HG03045 (cell line): ENCODE results near the gene PRDM16.

Experiments used
- ATAC-seq: cut with Tn5 transposase; IDR thresholded peaks from one replicate; pipeline ENCODE4 v1.9.1; 2021; ENCODE audit warnings: mild to moderate bottlenecking, moderate library complexity; ENCODE audit not compliant: unreplicated experiment

Gene PRDM16

GRCh38 chr1:3120994-3121393 is 52.0 kb downstream of the PRDM16 start:
- no peak for ATAC-seq

DNA sequence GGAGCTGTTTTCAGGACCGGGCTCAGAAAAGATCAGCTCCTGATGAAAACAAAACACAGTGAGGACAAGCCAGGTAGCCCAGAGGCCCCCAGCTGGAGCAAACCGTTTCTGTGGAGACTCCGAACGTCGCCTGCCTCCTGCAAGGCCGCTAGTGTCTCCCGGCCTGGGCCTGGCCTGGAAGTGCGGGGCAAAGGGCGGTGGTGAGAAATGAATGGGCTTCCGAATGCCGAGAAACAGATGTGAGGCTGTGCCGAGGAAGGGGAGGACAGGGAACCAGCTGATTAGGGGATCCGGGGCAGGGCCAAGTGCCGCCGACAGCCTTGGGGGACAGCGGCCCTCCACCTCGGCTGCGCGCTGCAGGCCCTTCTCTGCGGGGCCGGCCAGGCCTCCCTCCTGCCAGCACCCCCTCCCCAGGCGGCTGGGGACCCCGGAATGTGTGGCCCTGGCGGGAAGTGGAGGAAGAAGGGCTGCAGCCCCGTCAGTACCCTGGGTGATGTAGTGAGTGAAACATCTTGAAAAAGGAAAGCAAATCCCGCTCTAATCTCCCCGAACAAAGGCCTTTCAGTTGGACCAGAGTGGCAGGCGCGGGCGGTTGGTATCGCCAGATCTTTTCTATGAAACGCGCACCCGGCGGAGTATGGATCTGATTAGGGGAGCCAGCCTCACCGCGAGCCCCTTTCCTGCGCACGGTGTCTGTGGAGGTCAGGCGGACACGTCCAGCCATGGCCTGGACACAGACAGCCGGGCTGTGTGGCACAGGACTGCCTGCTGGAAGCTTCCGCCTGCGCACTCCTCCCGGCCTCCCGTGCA is 52.6 kb downstream of the PRDM16 start:
- ATAC-seq, result no peak

GRCh38 chr1:3122311-3122710 is 53.3 kb downstream of the PRDM16 start:
- no peak for ATAC-seq

- ATAC-seq, result no peak
These were observed 55.2 kb downstream of the PRDM16 start for GRCh38 chr1:3124246-3124645.

GRCh38 chr1:3125078-3125477 is 56.1 kb downstream of the PRDM16 start:
- no peak for ATAC-seq

DNA sequence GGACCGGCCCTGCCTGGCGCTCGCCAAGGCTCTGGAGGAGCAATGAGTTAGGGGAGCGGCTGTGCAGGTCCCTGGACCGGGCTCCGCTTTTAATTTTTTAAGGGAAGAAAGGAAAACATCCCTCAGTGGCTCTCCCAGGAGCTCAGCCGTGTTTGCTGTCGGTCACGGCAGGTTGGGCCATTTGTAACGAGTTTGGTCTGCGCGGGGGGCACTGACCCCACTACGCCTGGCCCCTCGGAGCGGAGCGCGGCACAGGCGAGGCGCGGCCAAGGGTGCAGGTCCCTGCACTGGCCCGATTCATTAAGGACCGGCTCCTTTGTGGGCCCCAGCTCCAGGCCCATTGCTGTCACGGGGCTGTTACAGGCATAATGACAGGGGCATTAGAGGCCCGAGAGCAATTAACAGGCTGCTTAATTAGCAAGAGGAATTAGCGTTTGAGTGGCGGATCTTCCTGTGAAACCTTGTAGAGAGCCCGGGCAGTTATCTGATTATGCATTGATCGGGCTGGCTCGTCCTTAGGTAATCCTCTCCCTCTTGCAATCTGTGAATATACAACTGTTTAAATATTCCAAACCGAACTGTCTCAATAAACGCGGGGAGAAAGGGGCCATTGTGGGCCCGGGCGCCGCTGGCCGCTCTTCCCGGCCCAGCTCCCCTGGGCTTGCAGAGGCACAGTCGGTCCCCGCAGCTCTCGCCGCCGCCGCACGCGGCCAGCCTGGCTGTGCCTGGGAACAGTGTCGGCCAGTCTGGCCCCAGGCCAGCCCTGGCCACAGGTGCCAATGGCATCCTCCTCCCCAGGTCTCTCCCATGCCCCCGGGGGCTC is 56.8 kb downstream of the PRDM16 start:
- ATAC-seq, result no peak

DNA sequence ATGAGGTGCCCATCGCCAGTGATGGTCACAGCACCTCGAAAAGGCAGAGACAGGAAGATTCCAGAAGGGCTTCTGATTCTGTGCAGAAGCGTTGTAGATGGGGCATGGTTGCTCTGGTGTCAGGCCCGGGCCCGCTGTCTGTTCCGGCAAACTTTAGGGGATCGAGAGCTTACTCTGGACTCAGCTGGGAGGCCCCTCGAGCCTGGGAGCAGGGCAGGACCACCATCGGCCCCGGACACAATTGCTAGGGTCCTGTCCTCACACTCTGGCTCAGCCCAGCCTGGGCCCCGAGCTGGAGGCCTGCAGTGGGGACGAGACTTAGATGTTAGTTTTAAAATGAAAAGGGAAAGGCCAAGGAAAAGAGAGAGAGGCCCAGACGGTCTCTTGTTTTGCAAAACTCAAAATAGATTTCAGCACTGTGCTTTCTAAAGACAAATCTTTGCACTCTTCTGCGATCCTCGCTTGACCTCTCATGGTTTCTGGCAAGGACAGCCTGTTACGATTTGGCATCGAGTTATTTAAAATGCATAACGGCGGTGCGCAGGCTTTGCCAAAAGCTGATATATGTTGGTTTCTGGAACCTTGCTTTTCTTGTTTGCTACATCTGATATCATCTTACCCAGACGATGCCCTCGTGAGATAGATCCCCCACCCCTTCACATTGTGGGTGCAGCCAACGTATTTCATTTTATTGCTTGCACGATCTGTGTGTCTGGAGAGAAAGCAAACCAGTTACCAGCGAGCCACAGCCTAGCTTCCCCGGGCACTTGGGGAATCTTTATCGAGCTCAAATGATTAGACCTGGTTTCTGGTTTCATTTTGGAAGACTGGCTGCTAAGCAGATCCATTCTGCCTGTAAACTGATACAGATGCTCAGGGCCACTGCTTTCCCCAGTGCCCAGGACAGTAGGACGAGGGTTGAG is 58.0 kb downstream of the PRDM16 start:
- ATAC-seq, result no peak

DNA sequence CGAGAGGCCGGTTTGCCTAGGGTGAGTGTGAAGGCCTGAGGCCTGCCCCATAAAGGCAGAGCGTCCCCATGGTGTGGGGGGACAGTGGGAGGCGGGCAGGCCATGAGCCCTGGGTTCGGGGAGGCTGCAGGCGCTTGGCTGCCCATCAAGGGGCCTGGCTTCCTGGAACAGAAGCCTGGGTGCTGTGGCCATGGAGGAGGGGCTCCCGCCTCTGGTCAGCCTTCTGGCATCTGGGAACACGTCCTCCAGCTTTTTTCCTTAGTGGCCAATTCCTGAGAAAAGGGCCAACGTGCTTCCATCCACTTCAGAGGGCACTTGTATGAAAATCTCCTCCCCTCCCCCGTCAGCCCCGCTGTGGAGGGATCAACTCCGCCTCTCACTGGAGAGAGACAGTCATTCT is 58.7 kb downstream of the PRDM16 start:
- ATAC-seq, result no peak

DNA sequence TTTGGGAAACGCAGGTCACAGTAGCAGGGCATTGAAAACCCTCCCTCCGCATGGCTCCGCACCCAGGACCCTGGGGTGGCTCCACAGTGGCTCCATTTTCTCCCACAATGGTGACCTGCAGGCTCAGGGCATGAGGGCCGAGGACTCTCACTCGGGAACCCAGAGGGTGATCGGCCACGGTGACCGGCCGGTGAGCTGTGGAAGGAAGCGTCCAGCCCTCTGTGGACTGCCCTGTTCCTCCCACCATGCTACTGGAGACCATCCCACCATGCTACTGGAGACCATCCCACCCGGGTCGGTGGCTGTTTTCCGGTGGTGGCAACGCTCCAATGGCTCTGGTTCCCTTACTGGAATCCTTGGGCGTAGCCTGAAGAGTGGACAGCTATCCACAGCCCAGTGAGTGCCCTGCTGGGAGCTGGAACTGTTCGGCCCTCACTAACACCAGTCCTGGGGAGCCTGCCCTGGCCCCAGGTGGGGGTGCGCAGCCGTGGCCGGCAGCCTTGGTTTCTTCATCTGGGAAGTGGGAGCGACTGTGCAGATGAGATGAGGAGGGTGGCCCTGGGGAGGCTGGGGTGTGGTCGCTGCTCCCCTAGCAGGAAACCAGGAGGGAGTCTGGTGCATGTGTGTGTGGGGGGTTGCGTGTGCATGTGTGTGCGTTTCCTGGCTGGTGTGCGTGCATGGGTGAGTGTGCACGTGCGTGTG is 59.6 kb downstream of the PRDM16 start:
- ATAC-seq, result no peak

GRCh38 chr1:3129133-3129490 is 60.1 kb downstream of the PRDM16 start:
- ATAC-seq, result no peak

DNA sequence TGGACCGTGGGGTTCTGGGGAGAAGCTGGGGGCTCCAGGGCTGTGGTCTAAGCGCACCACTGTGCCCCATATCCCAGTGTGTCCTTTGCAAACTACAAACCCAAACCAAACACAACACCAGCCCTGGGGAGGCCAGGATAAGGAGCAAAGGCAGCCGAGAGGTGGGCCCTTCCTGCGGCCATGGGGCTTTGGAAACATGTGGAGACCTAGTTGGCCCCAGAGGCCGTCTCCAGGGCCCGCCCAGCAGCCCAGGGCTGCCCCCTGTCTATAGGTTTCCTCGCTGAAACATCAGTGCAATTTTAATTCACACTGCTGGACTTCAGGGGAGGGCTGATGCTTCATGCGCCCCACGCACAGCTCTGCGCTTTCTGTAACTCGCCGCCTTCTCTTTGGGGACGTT is 61.3 kb downstream of the PRDM16 start:
- no peak for ATAC-seq

GRCh38 chr1:3132660-3133059 is 63.7 kb downstream of the PRDM16 start:
- no peak for ATAC-seq

DNA sequence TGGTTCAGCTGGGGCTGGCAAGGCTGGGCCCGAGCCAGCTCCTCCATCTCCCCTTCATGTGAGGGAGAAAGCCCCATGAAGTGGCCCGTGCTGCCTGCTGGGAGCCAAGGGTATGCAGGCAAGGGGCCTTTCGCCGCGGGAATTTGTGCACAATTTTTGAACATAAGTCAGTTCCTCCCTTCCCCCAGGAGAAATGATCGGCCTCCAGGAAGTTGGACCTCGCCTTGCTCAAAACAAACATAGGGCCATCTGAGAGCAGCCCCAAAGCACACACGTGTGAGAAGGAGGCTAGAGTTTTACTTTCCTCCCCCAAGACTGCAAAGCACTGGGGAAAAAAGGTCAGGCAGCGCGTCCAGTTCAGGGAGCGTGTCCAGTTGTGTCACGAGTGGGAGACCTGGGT is 64.7 kb downstream of the PRDM16 start:
- ATAC-seq, result no peak

DNA sequence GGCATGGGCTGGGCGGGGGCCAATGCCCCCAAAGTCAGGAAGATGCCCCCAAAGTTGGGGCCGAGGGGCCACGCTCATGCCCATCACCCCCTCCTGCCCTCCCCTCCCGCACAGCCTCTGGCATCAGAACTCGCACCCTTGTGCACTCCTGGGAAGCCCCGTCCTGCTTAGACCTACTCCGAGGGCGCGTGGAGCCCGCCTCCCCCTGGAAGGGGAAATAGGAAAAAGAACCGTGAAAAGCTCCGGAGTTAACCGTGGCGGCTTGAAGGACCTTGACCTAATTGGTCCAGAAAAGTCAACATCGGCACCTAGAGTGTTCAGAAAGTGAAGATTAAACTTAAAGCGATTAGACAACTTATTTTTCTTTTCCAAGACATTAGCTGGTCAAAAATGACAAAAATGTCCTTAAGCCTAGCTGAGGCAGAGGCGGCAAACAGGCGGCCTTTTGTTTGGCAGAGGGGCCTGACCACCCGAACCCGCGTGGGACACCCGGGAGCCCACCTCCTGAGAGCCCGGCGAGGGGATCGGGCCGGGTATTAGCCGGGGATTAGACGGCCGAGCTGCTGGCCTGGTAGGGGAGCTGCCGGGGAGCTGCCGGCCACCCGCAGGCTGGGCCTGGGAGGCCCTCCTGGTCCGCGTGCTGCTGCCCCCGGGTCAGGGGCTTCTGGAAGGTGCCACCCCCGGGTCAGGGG is 65.5 kb downstream of the PRDM16 start:
- ATAC-seq, result no peak

- ATAC-seq, result no peak
These were observed 66.2 kb downstream of the PRDM16 start for GRCh38 chr1:3135073-3135702.

DNA sequence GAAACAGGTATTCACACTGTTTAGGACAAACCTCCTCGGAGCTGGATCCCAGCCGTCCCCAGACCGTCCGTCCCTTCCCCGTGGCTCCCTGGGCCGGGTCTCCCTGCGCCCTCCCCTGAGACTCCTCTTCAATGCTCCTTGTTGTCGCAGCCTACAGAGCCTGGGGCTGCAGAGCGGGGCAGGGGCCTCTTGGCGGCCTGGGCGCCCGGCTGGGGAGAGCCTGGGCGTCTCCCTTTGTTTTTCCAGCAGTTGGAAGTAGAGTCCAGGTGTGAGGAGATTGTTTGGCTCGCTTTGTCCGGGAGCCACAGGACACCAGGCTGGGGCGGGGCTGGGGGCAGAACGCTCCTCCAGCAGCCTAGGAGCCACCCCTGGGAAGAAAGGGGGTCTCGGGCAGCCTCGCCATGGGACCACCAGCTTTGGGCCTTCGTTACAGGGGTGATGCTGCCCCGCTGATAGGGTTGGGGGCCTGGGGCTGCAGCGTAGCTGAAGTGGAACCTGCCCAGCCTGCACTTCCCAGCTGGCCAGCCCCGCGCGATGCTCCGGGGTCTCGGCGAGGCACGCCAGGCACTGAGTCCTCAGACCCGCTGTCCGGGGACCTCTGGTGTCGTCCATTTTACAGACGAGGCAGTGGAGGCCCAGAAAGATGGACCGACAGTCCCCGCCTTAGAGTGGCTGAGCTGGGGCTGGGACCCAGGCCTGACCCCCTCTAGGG is 66.9 kb downstream of the PRDM16 start:
- ATAC-seq, result no peak

GRCh38 chr1:3136532-3136931 is 67.5 kb downstream of the PRDM16 start:
- ATAC-seq, result no peak

GRCh38 chr1:3137111-3138100 is 68.4 kb downstream of the PRDM16 start:
- ATAC-seq, result no peak
